HG03432 (cell line): Measurements from ENCODE around the gene CAP2.

Experiments
- ATAC-seq: cut with Tn5 transposase; IDR thresholded peaks from one replicate; pipeline ENCODE4 v1.9.1; 2021; ENCODE audit warnings: mild to moderate bottlenecking, moderate library complexity; ENCODE audit not compliant: unreplicated experiment

The CAP2 gene

GRCh38 chr6:17470938-17471327 is 77.5 kb downstream of the CAP2 start:
- no peak for ATAC-seq

GRCh38 chr6:17472653-17473183 is 79.3 kb downstream of the CAP2 start:
- ATAC-seq = no peak

GRCh38 chr6:17473554-17473953 is 80.2 kb downstream of the CAP2 start:
- no peak for ATAC-seq

GRCh38 chr6:17474289-17474688 is 80.9 kb downstream of the CAP2 start:
- no peak for ATAC-seq

- ATAC-seq = no peak
These were observed 82.3 kb downstream of the CAP2 start for GRCh38 chr6:17475606-17476244.

GRCh38 chr6:17476511-17476910 is 83.1 kb downstream of the CAP2 start:
- no peak for ATAC-seq

GRCh38 chr6:17477356-17477755 is 84.0 kb downstream of the CAP2 start:
- ATAC-seq = no peak

- no peak for ATAC-seq
These were observed 85.0 kb downstream of the CAP2 start for GRCh38 chr6:17478223-17478907.

GRCh38 chr6:17478946-17479345 is 85.6 kb downstream of the CAP2 start:
- no peak for ATAC-seq

GRCh38 chr6:17480476-17480875 is 87.1 kb downstream of the CAP2 start:
- ATAC-seq = no peak

GRCh38 chr6:17482711-17483110 is 89.3 kb downstream of the CAP2 start:
- ATAC-seq = no peak

- ATAC-seq = no peak
These were observed 90.1 kb downstream of the CAP2 start for GRCh38 chr6:17483391-17484016.

- ATAC-seq = no peak
These were observed 90.9 kb downstream of the CAP2 start for GRCh38 chr6:17484201-17484849.

- no peak for ATAC-seq
These were observed 91.8 kb downstream of the CAP2 start for GRCh38 chr6:17485181-17485580.

- ATAC-seq = no peak
These were observed 92.6 kb downstream of the CAP2 start for GRCh38 chr6:17485946-17486345.

- no peak for ATAC-seq
These were observed 93.3 kb downstream of the CAP2 start for GRCh38 chr6:17486680-17487079.

- no peak for ATAC-seq
These were observed 97.3 kb downstream of the CAP2 start for GRCh38 chr6:17490724-17491123.

GRCh38 chr6:17491416-17492142 is 98.2 kb downstream of the CAP2 start:
- no peak for ATAC-seq

GRCh38 chr6:17492350-17492749 is 99.0 kb downstream of the CAP2 start:
- no peak for ATAC-seq

- ATAC-seq = no peak
These were observed 99.9 kb downstream of the CAP2 start for GRCh38 chr6:17493286-17493685.

GRCh38 chr6:17494177-17494576 is 100.8 kb downstream of the CAP2 start:
- no peak for ATAC-seq
